ENCODE measurements around the gene SLC22A16.

- TF ChIP-seq CTCF (IDR thresholded peaks at IDR 0.05; ENCODE audit: insufficient read depth, low read depth, low read length) (no peak), EZH2 (IDR thresholded peaks at IDR 0.05; ENCODE audit: insufficient read depth, low read length) (no peak)
These were observed 57.2 kb downstream of the SLC22A16 start for GRCh38 chr6:110419028-110419739.
